GM23338 (cell line): ENCODE data around the gene ERC1. TPM values are rescaled to one million over a fixed set of nuclear protein-coding genes. Genes with fewer than 3 reads are reported as not detected.
A peak's percentile ranks its signal among the peaks of the same experiment; 100 is the strongest.

Experiments
- ATAC-seq: fragments of 200-7000 bp; cut with Tn5 transposase; 3 replicates; pipeline ENCODE4 v1.9.1; 2020
- DNase-seq: peaks from one replicate; pipeline ENCODE4 v3.0.0-alpha.2; 2015; ENCODE audit warnings: low spot score
- H2AFZ ChIP-seq: fragments of 200-600 bp; sonication (generic); 2 replicates; pipeline ENCODE4 v1.8.0; 2016; ENCODE audit warnings: antibody characterized with exemption, mild to moderate bottlenecking, moderate library complexity
- H3F3A ChIP-seq: fragments of 200-600 bp; sonication (generic); replicated peaks from 2 replicates; pipeline ENCODE4 v1.8.0; 2017; ENCODE audit warnings: antibody characterized with exemption, mixed run types, low read depth
- H3K27ac ChIP-seq: fragments of 200-600 bp; sonication (generic); 2 replicates; pipeline ENCODE4 v1.6.1; 2016; ENCODE audit warnings: low read depth
- H3K27me3 ChIP-seq: fragments of 200-600 bp; sonication (generic); 2 replicates; pipeline ENCODE4 v1.8.0; 2016; ENCODE audit warnings: mild to moderate bottlenecking, mixed run types, moderate library complexity; ENCODE audit not compliant: insufficient read depth
- H3K36me3 ChIP-seq: fragments of 200-600 bp; sonication (generic); 2 replicates; pipeline ENCODE4 v1.8.0; 2016; ENCODE audit warnings: mild to moderate bottlenecking; ENCODE audit not compliant: insufficient read depth
- H3K4me1 ChIP-seq: fragments of 200-600 bp; sonication (generic); 2 replicates; pipeline ENCODE4 v1.8.0; 2016; ENCODE audit warnings: mild to moderate bottlenecking, moderate library complexity; ENCODE audit not compliant: insufficient read depth
- H3K4me2 ChIP-seq: fragments of 200-600 bp; sonication (generic); 2 replicates; pipeline ENCODE4 v1.7.1; 2017; ENCODE audit warnings: mixed run types
- H3K4me3 ChIP-seq: fragments of 200-600 bp; sonication (generic); 2 replicates; pipeline ENCODE4 v1.6.1; 2016; ENCODE audit warnings: mixed run types
- H3K79me2 ChIP-seq: fragments of 200-600 bp; sonication (generic); replicated peaks from 2 replicates; pipeline ENCODE4 v1.8.0; 2017; ENCODE audit warnings: mild to moderate bottlenecking; ENCODE audit not compliant: insufficient read depth
- H3K9me2 ChIP-seq: fragments of 200-600 bp; sonication (generic); 2 replicates; pipeline ENCODE4 v1.8.0; 2017; ENCODE audit not compliant: insufficient read depth
- H4K20me1 ChIP-seq: fragments of 200-600 bp; sonication (generic); replicated peaks from 2 replicates; pipeline ENCODE4 v1.8.0; 2017; ENCODE audit warnings: mild to moderate bottlenecking; ENCODE audit not compliant: insufficient read depth
- H3K27ac Mint-ChIP-seq: 2 replicates; pipeline ENCODE4 v1.8.0; 2020; ENCODE audit warnings: inconsistent platforms, mild to moderate bottlenecking, moderate library complexity, mixed read lengths
- H3K27me3 Mint-ChIP-seq: 3 replicates; pipeline ENCODE4 v1.8.0; 2022; ENCODE audit warnings: low read depth, mild to moderate bottlenecking, moderate library complexity, mixed read lengths, inconsistent platforms; ENCODE audit not compliant: insufficient read depth, poor library complexity
- H3K36me3 Mint-ChIP-seq: 3 replicates; pipeline ENCODE4 v1.8.0; 2021; ENCODE audit warnings: low read depth, mild to moderate bottlenecking, inconsistent platforms, moderate library complexity, mixed read lengths
- H3K4me1 Mint-ChIP-seq: 3 replicates; pipeline ENCODE4 v1.8.0; 2020; ENCODE audit warnings: mild to moderate bottlenecking, inconsistent platforms, mixed read lengths
- H3K4me3 Mint-ChIP-seq: 3 replicates; pipeline ENCODE4 v1.8.0; 2021; ENCODE audit warnings: moderate library complexity, mild to moderate bottlenecking, inconsistent platforms, mixed read lengths
- H3K9me3 Mint-ChIP-seq: 3 replicates; pipeline ENCODE4 v1.8.0; 2020; ENCODE audit warnings: moderate library complexity, mild to moderate bottlenecking, inconsistent platforms, mixed read lengths
- CREB1 ChIP-seq: fragments of 250-450 bp; sonication (Bioruptor Pico); IDR thresholded peaks from 2 replicates; pipeline ENCODE4 v1.5.0; 2020; ENCODE audit warnings: low read depth, mild to moderate bottlenecking, moderate library complexity
- CTCF ChIP-seq, 2 experiments: fragments of 200-600 bp in 1 of 2; sonication (generic) in 1 of 2; conservative IDR thresholded peaks; 2 replicates each; pipeline versions ENCODE4 v1.5.1 to v1.6.1; 2016 to 2017; ENCODE audit warnings: antibody characterized with exemption in 2 of 2, low read depth in 2 of 2, mild to moderate bottlenecking in 2 of 2, moderate library complexity in 1 of 2
- ETS1 ChIP-seq: IDR thresholded peaks from 2 replicates; pipeline ENCODE4 v1.6.1; 2016; ENCODE audit warnings: antibody characterized with exemption
- EZH2 ChIP-seq: fragments of 200-600 bp; sonication (generic); IDR thresholded peaks from one replicate; pipeline ENCODE4 v1.8.0; 2017; ENCODE audit warnings: antibody characterized with exemption, mild to moderate bottlenecking, low read depth; ENCODE audit not compliant: unreplicated experiment
- EZH2phosphoT487 ChIP-seq: fragments of 200-600 bp; sonication (generic); IDR thresholded peaks from one replicate; pipeline ENCODE4 v1.8.1; 2018; ENCODE audit warnings: antibody characterized with exemption; ENCODE audit not compliant: unreplicated experiment
- NANOG ChIP-seq: IDR thresholded peaks from 2 replicates; pipeline ENCODE4 v1.6.1; 2016; ENCODE audit warnings: antibody characterized with exemption, borderline replicate concordance
- ZNF114 ChIP-seq: fragments of 250-450 bp; sonication (Bioruptor Pico); IDR thresholded peaks from 2 replicates; pipeline ENCODE4 v1.5.0; 2020; ENCODE audit warnings: mild to moderate bottlenecking, moderate library complexity
- ZNF462 ChIP-seq: fragments of 250-450 bp; sonication (Bioruptor Pico); IDR thresholded peaks from 2 replicates; pipeline ENCODE4 v1.5.0; 2020; ENCODE audit warnings: mild to moderate bottlenecking, moderate library complexity
- polyA plus RNA-seq: library from polyadenylated mRNA; unstranded; fragments of >200 nt; fragmentation: Nextera tagmentation; extraction: Ambion mirVana; gene quantifications from 2 replicates; pipeline ENCODE4 v1.2.1, GENCODE V29; 2016
- total RNA-seq: library from RNA; depleted of rRNA; stranded (reverse); fragments of >200 nt; shearing (Covaris generic); gene quantifications from 2 replicates; pipeline ENCODE4 v1.2.3, GENCODE V29; 2014

Gene ERC1
- total and polyA plus RNA-seq, 2 experiments from 2014 or later, result 28.1 to 35.3 TPM

GRCh38 chr12:1444142-1444516 is 453.1 kb downstream of the ERC1 start:
- Histone ChIP-seq H3K27ac (0 out of 2 replicates have a peak overlapping the region, but pooled peaks have one; percentile 45), H3F3A (no peaks in the 10 kb centered on the region), H3K9me2 (peaks cover 3% of the 10 kb centered on the region; the same call in 1 of the 2 replicates), H3K79me2 (no peaks in the 10 kb centered on the region), H3K4me2 (no peak overlapping the region), H3K27me3 (no peaks in the 10 kb centered on the region), H2AFZ (no peak overlapping the region), H3K4me3 (no peak overlapping the region), H4K20me1 (no peaks in the 10 kb centered on the region), H3K36me3 (no peaks in the 10 kb centered on the region), H3K4me1 (peaks cover 9% of the 10 kb centered on the region; the same call in 1 of the 2 replicates)
- TF ChIP-seq NANOG, result no peak
- TF ChIP-seq CREB1 (CRISPR knock-in tag), result no peak
- TF ChIP-seq ZNF462 (CRISPR knock-in tag), result no peak
- TF ChIP-seq EZH2, result no peak
- no peak for TF ChIP-seq EZH2phosphoT487
- no peak for TF ChIP-seq ETS1
- TF ChIP-seq ZNF114 (CRISPR knock-in tag), result no peak
- no peak for TF ChIP-seq CTCF (conservative IDR thresholded peaks at IDR 0.05; ENCODE audit: low read depth in 2 of 2)
- no peak for DNase-seq
- Mint-ChIP-seq H3K4me3 (no peak overlapping the region), H3K27me3 (peaks cover 2% of the 10 kb centered on the region), H3K36me3 (peaks cover 6% of the 10 kb centered on the region; the same call in 2 of the 3 replicates), H3K27ac (no peak overlapping the region), H3K4me1 (peaks cover 15% of the 10 kb centered on the region), H3K9me3 (no peaks in the 10 kb centered on the region)
- ATAC-seq, result no peak
